ENCODE measurements around the gene LMBRD1. TPM values are rescaled to one million over a fixed set of nuclear protein-coding genes. Genes with fewer than 3 reads are reported as not detected.
"Not testable (repeated sequence)": the region's sequence is repeated elsewhere in the genome, so short reads cannot be mapped to it uniquely, and the experiment has no call there.

The LMBRD1 gene
- polyA plus RNA-seq, 2 of the 4 experiments (the other 2 are of a cell fraction): 14.1 to 23.8 TPM

DNA sequence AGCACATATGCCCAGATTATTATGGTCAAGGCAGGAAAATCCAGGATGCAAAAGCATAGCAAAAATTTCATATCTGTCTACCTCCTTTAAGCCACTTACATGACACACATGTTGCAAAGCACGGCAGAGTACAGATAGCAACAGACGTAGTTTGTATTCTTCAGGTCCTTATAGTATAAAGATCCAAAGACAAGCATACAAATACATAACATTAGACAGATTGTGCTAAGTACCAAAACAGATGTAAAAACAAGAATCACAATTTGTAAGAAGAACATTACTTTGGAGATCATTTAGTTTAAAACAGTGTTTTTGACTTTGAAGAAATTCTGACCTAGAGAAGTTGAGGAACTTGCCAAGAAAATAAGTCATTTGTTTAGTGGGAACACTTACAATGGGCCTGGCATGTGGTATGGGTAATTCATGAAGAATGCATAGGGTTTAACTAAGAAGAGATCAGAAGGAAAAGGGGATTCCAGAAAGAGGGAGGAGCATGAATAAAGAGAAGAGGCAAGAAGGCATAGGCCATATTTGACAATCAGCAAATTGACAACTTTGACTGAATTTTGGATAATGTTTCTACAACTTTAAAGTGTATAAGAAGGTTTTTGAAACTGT lies 30.6 kb upstream of the LMBRD1 start:
- FAIRE-seq: no peak
- ChIA-PET CTCF (no interaction called here), POLR2A (no interaction called here)
- 23% methylated on average over 2 of the region's 2 CpGs for WGBS (ENCODE audit: missing lambda C conversion rate)
- H3K4me2 ChIP-seq: no peak overlapping the region
- no peak overlapping the region for H3K27ac ChIP-seq
- no peak overlapping the region for H3K4me3 ChIP-seq
- ATAC-seq: no peak
- TF ChIP-seq RFX5 (IDR thresholded peaks at IDR 0.05) (no peak), CHD2 (IDR thresholded peaks at IDR 0.05; ENCODE audit: low read length, partially characterized antibody) (no peak), HDAC2 (IDR thresholded peaks at IDR 0.05) (no peak), POLR2A (IDR thresholded peaks at IDR 0.05; ENCODE audit: low read length) (no peak), MAFK (IDR thresholded peaks at IDR 0.05; ENCODE audit: partially characterized antibody) (no peak), FOXS1 (CRISPR knock-in tag; IDR thresholded peaks at IDR 0.05) (no peak), KDM1A (IDR thresholded peaks at IDR 0.05; ENCODE audit: low read depth) (no peak), CBX2 (IDR thresholded peaks at IDR 0.05; ENCODE audit: borderline replicate concordance, low read depth) (no peak), JUNB (IDR thresholded peaks at IDR 0.05) (no peak), SREBF2 (IDR thresholded peaks at IDR 0.05) (no peak)
- TF ChIP-seq, protein P1, sequence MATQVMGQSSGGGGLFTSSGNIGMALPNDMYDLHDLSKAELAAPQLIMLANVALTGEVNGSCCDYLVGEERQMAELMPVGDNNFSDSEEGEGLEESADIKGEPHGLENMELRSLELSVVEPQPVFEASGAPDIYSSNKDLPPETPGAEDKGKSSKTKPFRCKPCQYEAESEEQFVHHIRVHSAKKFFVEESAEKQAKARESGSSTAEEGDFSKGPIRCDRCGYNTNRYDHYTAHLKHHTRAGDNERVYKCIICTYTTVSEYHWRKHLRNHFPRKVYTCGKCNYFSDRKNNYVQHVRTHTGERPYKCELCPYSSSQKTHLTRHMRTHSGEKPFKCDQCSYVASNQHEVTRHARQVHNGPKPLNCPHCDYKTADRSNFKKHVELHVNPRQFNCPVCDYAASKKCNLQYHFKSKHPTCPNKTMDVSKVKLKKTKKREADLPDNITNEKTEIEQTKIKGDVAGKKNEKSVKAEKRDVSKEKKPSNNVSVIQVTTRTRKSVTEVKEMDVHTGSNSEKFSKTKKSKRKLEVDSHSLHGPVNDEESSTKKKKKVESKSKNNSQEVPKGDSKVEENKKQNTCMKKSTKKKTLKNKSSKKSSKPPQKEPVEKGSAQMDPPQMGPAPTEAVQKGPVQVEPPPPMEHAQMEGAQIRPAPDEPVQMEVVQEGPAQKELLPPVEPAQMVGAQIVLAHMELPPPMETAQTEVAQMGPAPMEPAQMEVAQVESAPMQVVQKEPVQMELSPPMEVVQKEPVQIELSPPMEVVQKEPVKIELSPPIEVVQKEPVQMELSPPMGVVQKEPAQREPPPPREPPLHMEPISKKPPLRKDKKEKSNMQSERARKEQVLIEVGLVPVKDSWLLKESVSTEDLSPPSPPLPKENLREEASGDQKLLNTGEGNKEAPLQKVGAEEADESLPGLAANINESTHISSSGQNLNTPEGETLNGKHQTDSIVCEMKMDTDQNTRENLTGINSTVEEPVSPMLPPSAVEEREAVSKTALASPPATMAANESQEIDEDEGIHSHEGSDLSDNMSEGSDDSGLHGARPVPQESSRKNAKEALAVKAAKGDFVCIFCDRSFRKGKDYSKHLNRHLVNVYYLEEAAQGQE (IDR thresholded peaks at IDR 0.05): no peak
- H3K4me1 ChIP-seq: no peaks in the 10 kb centered on the region
- no peaks in the 10 kb centered on the region for H3K9me3 ChIP-seq
- no peak for DNase-seq (ENCODE audit: low read depth in 1 of 2, low spot score in 1 of 2)

DNA sequence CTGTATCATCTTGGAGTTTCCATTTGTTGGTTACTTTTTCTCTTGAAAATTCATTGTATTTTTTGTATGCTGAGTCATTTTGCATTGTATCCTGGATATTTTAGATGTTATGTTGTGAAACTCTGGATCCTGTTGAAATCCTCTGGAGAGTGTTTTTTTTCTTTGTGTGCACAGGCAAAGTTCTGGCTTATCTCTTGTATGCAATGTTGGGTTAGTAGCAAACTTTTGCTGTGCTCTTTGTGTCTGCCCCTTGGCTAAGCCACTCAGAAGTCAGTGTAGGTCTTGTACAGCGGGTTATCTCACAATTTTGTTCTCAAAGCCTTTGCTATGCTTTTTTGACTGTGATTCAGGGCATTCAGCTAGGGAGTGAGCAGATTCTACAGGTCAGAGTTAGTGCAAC lies 29.1 kb upstream of the LMBRD1 start:
- TF ChIP-seq CBX2 (IDR thresholded peaks at IDR 0.05; ENCODE audit: borderline replicate concordance, low read depth): no peak
- no peak for TF ChIP-seq CTCF (IDR thresholded peaks at IDR 0.05)
- no peak for TF ChIP-seq HOXB5 (CRISPR knock-in tag; IDR thresholded peaks at IDR 0.05)
- no peak for TF ChIP-seq EP300 (IDR thresholded peaks at IDR 0.05)
- no peak for TF ChIP-seq HMGXB4 (CRISPR knock-in tag; IDR thresholded peaks at IDR 0.05; ENCODE audit: borderline replicate concordance)
- TF ChIP-seq HEYL (CRISPR knock-in tag; IDR thresholded peaks at IDR 0.05): no peak
- TF ChIP-seq CEBPB (IDR thresholded peaks at IDR 0.05): no peak
- no peak for TF ChIP-seq PBX3 (IDR thresholded peaks at IDR 0.05)
- TF ChIP-seq ZC3H11A (IDR thresholded peaks at IDR 0.05): no peak
- TF ChIP-seq JUN (IDR thresholded peaks at IDR 0.05): no peak
- TF ChIP-seq ZFP36 (IDR thresholded peaks at IDR 0.05; ENCODE audit: borderline replicate concordance, partially characterized antibody): no peak
- no peaks in the 10 kb centered on the region for H3K9me3 ChIP-seq
- DNase-seq (ENCODE audit: low read depth in 1 of 2, low spot score in 1 of 2) (no peak), FAIRE-seq (no peak), ATAC-seq (no peak)
- no peak overlapping the region for H3K4me3 ChIP-seq
- H3K4me1 ChIP-seq: no peaks in the 10 kb centered on the region
- POLR2A ChIA-PET: no interaction called here
- no peak overlapping the region for H3K27ac ChIP-seq
- CTCF ChIA-PET: no interaction called here
- 10% methylated on average over 1 of the region's 1 CpG for WGBS (ENCODE audit: missing lambda C conversion rate)
- 0 out of 3 replicates have a peak overlapping the region, but pooled peaks have one; percentile 18 for H3K4me2 ChIP-seq

DNA sequence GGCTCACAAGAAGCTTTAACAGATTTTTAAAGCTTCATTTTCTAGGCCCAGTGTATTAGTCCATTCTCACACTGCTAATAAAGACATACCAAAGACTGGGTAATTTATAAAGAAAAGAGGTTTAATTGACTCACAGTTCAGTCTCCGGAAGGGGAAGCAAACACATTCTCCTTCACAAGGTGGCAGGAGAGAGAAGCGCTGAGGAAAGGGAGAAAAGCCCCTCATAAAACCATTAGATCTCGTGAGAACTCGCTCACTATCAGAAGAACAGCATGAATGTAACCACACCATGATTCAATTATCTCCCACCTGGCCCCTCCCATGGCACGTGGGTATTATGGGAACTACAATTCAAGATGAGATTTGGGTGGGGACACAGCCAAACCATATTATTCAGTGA lies 27.5 kb upstream of the LMBRD1 start:
- POLR2A ChIA-PET; DNase-seq (ENCODE audit: low read depth in 1 of 2, low spot score in 1 of 2); ATAC-seq; H3K4me1 ChIP-seq; H3K4me3 ChIP-seq; H3K4me2 ChIP-seq; FAIRE-seq; H3K27ac ChIP-seq; CTCF ChIA-PET; H3K9me3 ChIP-seq: not testable (repeated sequence)
- WGBS (ENCODE audit: missing lambda C conversion rate): 70% methylated on average over 5 of the region's 5 CpGs
